ENCODE measurements around the gene ZBTB12. TPM values are rescaled to one million over a fixed set of nuclear protein-coding genes. Genes with fewer than 3 reads are reported as not detected.
A peak's percentile ranks its signal among the peaks of the same experiment; 100 is the strongest.
"Not testable (repeated sequence)": the region's sequence is repeated elsewhere in the genome, so short reads cannot be mapped to it uniquely, and the experiment has no call there.

ZBTB12 gene
- polyA plus RNA-seq, 3 donors, result 0.11 TPM; not detected in 2

GRCh38 chr6:31907158-31907813 is 5.4 kb upstream of the ZBTB12 start:
- H3K9ac ChIP-seq (ENCODE audit: insufficient read depth, low read length, poor library complexity, severe bottlenecking), result no peak overlapping the region
- no peaks in the 10 kb centered on the region for H4K20me1 ChIP-seq (ENCODE audit: insufficient read depth, low read length)
- Mint-ChIP-seq H3K4me1 (peaks cover 24% of the 10 kb centered on the region), H3K36me3 (peaks cover 0 to 3% of the 10 kb centered on the region in 2 donors), H3K4me3 (peak overlapping the region in 1 of 2 donors; percentile 67), H3K27me3 (ENCODE audit: low read depth in 3 of 3) (peaks cover 8 to 29% (median 15%) of the 10 kb centered on the region in 3 donors), H3K27ac (no peak overlapping the region), H3K9me3 (peaks cover 0 to 2% (median 0%) of the 10 kb centered on the region in 7 donors)
- no peak for TF ChIP-seq CTCF (IDR thresholded peaks at IDR 0.05)
- H3K4me2 ChIP-seq (replicated peaks; ENCODE audit: extremely low read depth, low read length, poor library complexity, severe bottlenecking), result peak overlapping the region; percentile 14
- H3K4me1 ChIP-seq (ENCODE audit: control insufficient read depth in 1 of 2, insufficient read depth in 2 of 2, low read length in 2 of 2), result peaks cover 15 to 17% of the 10 kb centered on the region in 2 donors
- whole genome bisulfite sequencing (ENCODE audit: insufficient coverage), result 17% methylated on average over 4 of the region's 7 CpGs
- intact Hi-C loops (cut with micrococcal nuclease), result loop anchor here in 1 of 2 donors (5.0 kb wide), 1 partner anchor 35 kb away; no protein-coding TSS in a partner anchor
- H3K9me3 ChIP-seq (replicated peaks in 1 of 2; ENCODE audit: control insufficient read depth in 1 of 2, insufficient read depth in 1 of 2, low read length in 2 of 2), result no peaks in the 10 kb centered on the region
- no peaks in the 10 kb centered on the region for H3K27me3 ChIP-seq (ENCODE audit: control insufficient read depth in 2 of 2, insufficient read depth in 2 of 2, low read length in 2 of 2)
- no peaks in the 10 kb centered on the region for H3K36me3 ChIP-seq (replicated peaks in 1 of 2; ENCODE audit: control insufficient read depth in 1 of 2, insufficient read depth in 2 of 2, low read length in 2 of 2)
- no peak overlapping the region for H2AFZ ChIP-seq (ENCODE audit: insufficient read depth, low read depth, low read length, poor library complexity, severe bottlenecking)
- no peak overlapping the region for H3K4me3 ChIP-seq (replicated peaks in 1 of 3; ENCODE audit: low read depth in 2 of 3, low read length in 3 of 3)
- no peaks in the 10 kb centered on the region for H3K79me2 ChIP-seq (ENCODE audit: insufficient read depth, low read length)
- no peak overlapping the region for H3K27ac ChIP-seq (ENCODE audit: low read depth in 1 of 2, low read length in 2 of 2)
- DNase-seq, result no peak

GRCh38 chr6:31906727-31907126 is 4.8 kb upstream of the ZBTB12 start:
- H3K9ac ChIP-seq (ENCODE audit: insufficient read depth, low read length, poor library complexity, severe bottlenecking); DNase-seq; H3K36me3 Mint-ChIP-seq; H3K9me3 Mint-ChIP-seq; H3K4me3 ChIP-seq (replicated peaks in 1 of 3; ENCODE audit: low read depth in 2 of 3, low read length in 3 of 3); H3K27ac Mint-ChIP-seq; H3K4me2 ChIP-seq (replicated peaks; ENCODE audit: extremely low read depth, low read length, poor library complexity, severe bottlenecking); H3K4me3 Mint-ChIP-seq; H2AFZ ChIP-seq (ENCODE audit: insufficient read depth, low read depth, low read length, poor library complexity, severe bottlenecking); H3K79me2 ChIP-seq (ENCODE audit: insufficient read depth, low read length); H3K27me3 ChIP-seq (ENCODE audit: control insufficient read depth in 2 of 2, insufficient read depth in 2 of 2, low read length in 2 of 2); H3K36me3 ChIP-seq (replicated peaks in 1 of 2; ENCODE audit: control insufficient read depth in 1 of 2, insufficient read depth in 2 of 2, low read length in 2 of 2); H3K27ac ChIP-seq (ENCODE audit: low read depth in 1 of 2, low read length in 2 of 2); H4K20me1 ChIP-seq (ENCODE audit: insufficient read depth, low read length); H3K9me3 ChIP-seq (replicated peaks in 1 of 2; ENCODE audit: control insufficient read depth in 1 of 2, insufficient read depth in 1 of 2, low read length in 2 of 2): not testable (repeated sequence)
- intact Hi-C loops (cut with micrococcal nuclease), result loop anchor here in 1 of 2 donors (5.0 kb wide), 1 partner anchor 36 kb away; no protein-coding TSS in a partner anchor
- WGBS (ENCODE audit: insufficient coverage), result 85% methylated on average over 7 of the region's 8 CpGs
- H3K4me1 Mint-ChIP-seq, result peaks cover 25% of the 10 kb centered on the region
- H3K4me1 ChIP-seq (ENCODE audit: control insufficient read depth in 1 of 2, insufficient read depth in 2 of 2, low read length in 2 of 2), result peaks cover 16 to 19% of the 10 kb centered on the region in 2 donors
- H3K27me3 Mint-ChIP-seq (ENCODE audit: low read depth in 3 of 3), result peaks cover 8 to 29% (median 15%) of the 10 kb centered on the region in 3 donors

Measured in CD14-positive monocyte (primary cell).